Heart left ventricle (tissue), 16 donors: Measurements from ENCODE around the gene GPX4. TPM values are rescaled to one million over a fixed set of nuclear protein-coding genes. Genes with fewer than 3 reads are reported as not detected.

Experiments used
- ATAC-seq, 4 donors: fragments of 200-7000 bp; cut with Tn5 transposase; one replicate each; pipeline ENCODE4 v1.9.1; 2020 to 2022; ENCODE audit warnings: moderate library complexity in 4 of 4, mild to moderate bottlenecking in 3 of 4, moderate number of reproducible peaks in 1 of 4
- DNase-seq, 5 donors: peaks; one replicate each; pipeline ENCODE4 v3.0.0-alpha.2; 2020
- H3K27ac ChIP-seq, 12 donors: fragments of 200-600 bp; sonication (generic) in 4 of 12; one replicate each; pipeline versions ENCODE4 v1.5.0 to v1.8.0; 2016 to 2022; ENCODE audit warnings: mild to moderate bottlenecking in 2 of 12
- H3K27me3 ChIP-seq, 9 donors: fragments of 200-600 bp; sonication (generic) in 2 of 9; one replicate each; pipeline versions ENCODE4 v1.5.1 to v1.8.0; 2016 to 2022; ENCODE audit warnings: mild to moderate bottlenecking in 3 of 9
- H3K36me3 ChIP-seq, 9 donors: fragments of 200-600 bp; sonication (generic) in 2 of 9; one replicate each; pipeline versions ENCODE4 v1.5.0 to v1.8.0; 2018 to 2022; ENCODE audit warnings: mild to moderate bottlenecking in 2 of 9
- H3K4me1 ChIP-seq, 12 donors: fragments of 200-600 bp; sonication (generic) in 4 of 12; one replicate each; pipeline versions ENCODE4 v1.5.0 to v1.8.0; 2016 to 2022; ENCODE audit warnings: mild to moderate bottlenecking in 3 of 12
- H3K4me3 ChIP-seq, 12 donors: fragments of 200-600 bp; sonication (generic) in 4 of 12; one replicate each; pipeline versions ENCODE4 v1.5.0 to v1.8.0; 2017 to 2022; ENCODE audit warnings: mild to moderate bottlenecking in 9 of 12, moderate library complexity in 4 of 12
- H3K9me3 ChIP-seq, 12 donors: fragments of 200-600 bp; sonication (generic) in 4 of 12; one replicate each; pipeline versions ENCODE4 v1.5.0 to v1.8.0; 2016 to 2022; ENCODE audit warnings: mild to moderate bottlenecking in 1 of 12
- CTCF ChIP-seq, 12 donors: fragments of 200-600 bp; sonication (generic) in 4 of 12; IDR thresholded peaks; one replicate each; pipeline versions ENCODE4 v1.5.0 to v1.8.0; 2018 to 2022; ENCODE audit warnings: antibody characterized with exemption in 12 of 12, mild to moderate bottlenecking in 5 of 12
- POLR2A ChIP-seq, 2 donors: fragments of 450-650 bp; IDR thresholded peaks; one replicate each; pipeline ENCODE4 v1.6.1; 2017; ENCODE audit warnings: antibody characterized with exemption in 2 of 2, mild to moderate bottlenecking in 2 of 2, moderate library complexity in 2 of 2
- WGBS, 4 donors: extraction: QIAGEN DNeasy Blood & Tissue Kit in 2 of 4; methylation state at CpG; one replicate each; pipeline versions ENCODE4 v1.1.5 to v1.1.7; 2013 to 2018; 5-methylcytosine and 5-hydroxymethylcytosine counted together
- intact Hi-C, 10 donors: fragments of 100-400 bp; cut with DNase I; formaldehyde crosslinking; loops; one replicate each; pipeline versions ENCODE4 v1.11.1 to v1.14.2; 2022
- polyA plus RNA-seq, 2 donors: library from polyadenylated mRNA; stranded (reverse); fragments of 200-250 nt; gene quantifications; one replicate each; pipeline ENCODE4 v1.2.3, GENCODE V29; 2013
- total RNA-seq, 9 donors: library from RNA; depleted of rRNA in 2 of 9; stranded (reverse); fragments of >200 nt in 2 of 9; fragmentation: NEBNext Ultra II Directional in 3 of 9; extraction: Animal tissue kit (Norgen Biotek cat#: 25700) in 3 of 9; gene quantifications; one replicate each; pipeline versions ENCODE4 v1.1.0 to v1.2.4, GENCODE V29; 2016 to 2023
- donor health status: ischemic (EF 13 %, LVEDD 7.1; RV severe dilation, severe dysfunction).
- donor health status: healthy with polysubstance abuse.
- donor health status: DM: no; HTN: yes; CAD: no.
- donor health status: DM: no; HTN: no; CAD: no.
- donor health status: ischemic (EF 25% LVEDD 6.9; RV normal size, moderate dysfunction).
- donor health status: ischemic (EF 25% LVEDD 5.7; RV mildly dilated, moderate dysfunction).
- donor health status: healthy.
- donor health status: DM: yes; HTN: yes; CAD: no.
- donor health status: ischemic (EF 35%, LVEDD 5.7; RV mildly dilated, moderate dysfunction).
- donor health status: nonischemic (EF 11% LVEDD 7.7; RV severe dilation, severe dysfunction).
- donor health status: DM: yes; HTN: yes; CAD: no.
- donor health status: PGD.
- donor health status: ischemic (EF 29% LVEDD 5.4; RV normal size, mild dysfunction).
- donor health status: nonischemic (EF 23%, LVEDD 6.1; RV moderate dilation, normal function).

Gene GPX4
- total and polyA plus RNA-seq, 11 donors: 251 to 590 (median 326) TPM

DNA sequence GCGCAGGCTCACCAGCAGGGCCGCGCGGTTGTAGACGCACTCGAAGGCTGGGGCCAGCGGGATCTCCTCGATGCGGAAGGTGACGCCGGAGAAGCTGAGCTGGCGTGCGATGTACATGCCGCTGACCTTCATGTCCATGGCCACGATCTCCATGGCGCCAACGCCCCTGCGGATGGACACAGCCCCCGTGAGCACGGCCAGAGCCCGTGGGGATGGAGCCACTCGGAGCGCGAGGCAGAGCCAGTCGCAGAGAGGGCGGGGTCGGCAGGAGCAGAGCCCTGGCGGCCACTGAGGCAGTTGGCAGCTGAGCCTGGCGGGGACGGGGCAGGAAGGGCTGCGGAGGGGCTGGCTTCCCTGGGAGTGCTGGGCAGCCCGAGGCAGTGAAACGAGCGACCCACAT, 15.2 kb downstream of the GPX4 start:
- no peak for DNase-seq
- intact Hi-C loops: loop anchor here in 1 of 10 donors (5.0 kb wide), 1 partner anchor 53 kb away; the partner anchor contains the start of gene SBNO2
- peaks cover 0 to 8% (median under 1%) of the 10 kb centered on the region in 12 donors for H3K4me1 ChIP-seq
- H3K27ac ChIP-seq: no peak overlapping the region
- H3K4me3 ChIP-seq: no peak overlapping the region
- no peak for ATAC-seq
- TF ChIP-seq POLR2A (IDR thresholded peaks at IDR 0.05): no peak
- TF ChIP-seq CTCF (IDR thresholded peaks at IDR 0.05): no peak
- no peaks in the 10 kb centered on the region for H3K9me3 ChIP-seq
- H3K36me3 ChIP-seq: peaks cover 4 to 100% (median 93%) of the 10 kb centered on the region in 9 donors
- H3K27me3 ChIP-seq: no peaks in the 10 kb centered on the region
- WGBS, 4 donors: 93 to 96% (median 94%) methylated on average over 31 to 34 of the region's 34 CpGs

DNA sequence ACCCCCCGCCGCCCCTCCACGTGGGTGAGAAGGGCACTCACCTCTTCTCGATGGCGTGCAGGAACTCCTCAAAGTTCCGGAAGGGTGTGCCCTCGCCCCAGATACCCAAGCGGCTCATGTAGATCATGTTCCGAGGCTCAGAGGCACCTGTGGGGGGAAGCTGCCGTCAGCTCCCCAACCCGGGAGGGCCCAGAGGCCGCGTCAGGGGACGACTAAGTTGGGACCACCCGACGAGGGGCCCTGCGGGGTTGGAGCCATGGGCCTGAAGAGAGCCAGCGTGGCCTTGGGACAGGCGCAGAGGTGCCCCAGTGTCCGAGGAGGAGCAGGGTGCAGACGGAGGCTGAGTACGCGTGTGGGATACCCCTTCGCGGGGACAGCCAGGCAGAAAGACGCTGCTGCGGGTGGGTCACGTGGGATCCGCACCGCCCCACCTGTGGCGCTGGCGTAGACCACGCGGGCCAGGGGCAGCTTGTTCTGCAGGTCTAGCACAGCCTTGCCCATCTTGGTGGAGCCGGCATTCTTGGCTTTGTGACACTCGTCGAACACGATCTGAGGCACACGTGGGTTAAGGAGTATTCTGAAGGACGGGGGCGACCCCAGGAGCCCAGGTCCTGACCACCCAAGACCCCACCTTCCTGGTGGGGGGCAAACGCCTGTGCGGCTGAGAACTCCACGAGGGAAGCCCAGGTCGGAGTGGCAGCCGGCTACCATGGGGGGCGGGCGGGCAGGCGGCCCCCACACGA, 15.9 kb downstream of the GPX4 start:
- Histone ChIP-seq H3K9me3 (no peaks in the 10 kb centered on the region), H3K4me3 (no peak overlapping the region), H3K27ac (no peak overlapping the region), H3K36me3 (peaks cover 4 to 100% (median 94%) of the 10 kb centered on the region in 9 donors), H3K4me1 (peaks cover 0 to 1% (median 0%) of the 10 kb centered on the region in 12 donors), H3K27me3 (no peaks in the 10 kb centered on the region)
- TF ChIP-seq POLR2A (IDR thresholded peaks at IDR 0.05) (no peak), CTCF (IDR thresholded peaks at IDR 0.05) (no peak)
- intact Hi-C loops: loop anchor here in 1 of 10 donors (5.0 kb wide), 1 partner anchor 53 kb away; the partner anchor contains the start of gene SBNO2
- no peak for ATAC-seq
- 94 to 95% (median 94%) methylated on average over 35 to 50 of the region's 50 CpGs for WGBS, 4 donors
- no peak for DNase-seq

- intact Hi-C loops: no loop called here
- no peaks in the 10 kb centered on the region for H3K9me3 ChIP-seq
- H3K36me3 ChIP-seq: peaks cover 4 to 100% (median 95%) of the 10 kb centered on the region in 9 donors
- 94 to 96% (median 94%) methylated on average over 3 to 10 of the region's 10 CpGs for WGBS, 4 donors
- H3K4me3 ChIP-seq: no peak overlapping the region
- ATAC-seq: no peak
- H3K27me3 ChIP-seq: no peaks in the 10 kb centered on the region
- no peak for TF ChIP-seq POLR2A (IDR thresholded peaks at IDR 0.05)
- no peak for TF ChIP-seq CTCF (IDR thresholded peaks at IDR 0.05)
- DNase-seq: peak in 1 of 5 donors; percentile 20
- H3K4me1 ChIP-seq: peaks cover 0 to 10% (median 0%) of the 10 kb centered on the region in 12 donors
- H3K27ac ChIP-seq: no peak overlapping the region
Observed at GRCh38 chr19:1121395-1121794, 17.6 kb downstream of the GPX4 start.
